NCI-H187 treated with DMSO at 0.1 percent for 48 hours (cell line): Measurements from ENCODE around the gene C5.

Source experiments
- DNase-seq: peaks from one replicate; lab custom pipeline; 2025; lab: John Stamatoyannopoulos, UW

Gene C5

GRCh38 chr9:120910643-120911042 is 139.4 kb downstream of the C5 start:
- no peak for DNase-seq

GRCh38 chr9:120909904-120910303 is 140.2 kb downstream of the C5 start:
- no peak for DNase-seq

DNA sequence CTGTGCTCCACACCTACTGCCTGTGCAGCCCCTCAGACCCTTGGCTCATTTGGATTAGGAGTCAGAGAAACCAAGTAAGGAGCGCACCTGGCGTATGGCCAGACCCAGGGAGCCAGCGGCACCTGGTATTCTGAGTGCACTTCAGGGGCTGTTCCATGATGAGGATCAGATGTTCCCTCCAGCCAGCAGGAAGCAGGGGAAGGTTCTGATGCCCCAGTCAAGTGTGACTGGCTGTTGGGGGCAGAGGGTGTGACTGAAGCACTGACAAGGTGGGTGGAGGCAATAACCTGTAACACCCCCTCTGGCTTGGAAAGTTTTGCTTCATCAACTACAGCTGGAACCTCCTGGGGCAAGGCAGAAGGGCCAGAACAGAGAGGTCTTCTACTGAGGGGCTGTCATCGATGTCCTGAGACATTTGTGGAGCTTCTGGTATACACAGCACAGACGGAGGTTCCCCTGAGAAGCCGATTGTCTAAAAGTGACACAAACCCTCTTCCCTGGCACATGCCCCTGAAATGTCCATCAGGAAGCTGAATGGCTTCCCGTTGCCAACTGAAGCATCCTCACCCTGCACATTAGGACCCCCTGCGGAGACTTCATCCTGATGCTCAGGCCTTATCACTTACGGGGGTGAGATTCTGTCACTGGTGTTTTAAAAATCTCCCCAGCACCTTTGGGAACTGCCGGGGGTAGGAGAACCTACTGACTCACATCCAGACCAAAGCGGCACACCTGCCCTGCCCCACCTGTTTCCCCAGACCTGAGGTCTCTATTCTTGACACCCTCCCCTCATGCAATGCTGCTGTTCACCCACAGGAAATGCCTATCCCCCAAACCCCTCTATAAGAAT is 144.5 kb downstream of the C5 start:
- DNase-seq, result no peak

DNA sequence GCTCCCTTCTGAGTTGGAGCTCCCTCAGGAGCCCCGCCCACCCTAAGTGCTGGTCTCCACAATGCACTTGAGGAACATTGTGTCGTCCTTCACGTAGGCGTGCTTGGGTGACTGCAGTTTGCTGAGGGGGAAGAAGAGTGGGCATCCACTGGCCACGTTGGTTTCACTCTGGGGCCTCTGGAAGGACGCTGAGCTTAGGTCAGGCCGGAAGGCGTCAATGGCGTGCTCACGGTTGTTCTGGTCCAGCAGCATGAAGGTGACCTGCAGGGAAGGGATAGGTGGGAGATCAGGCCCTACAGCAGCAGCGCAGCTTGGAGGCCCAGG is 145.1 kb downstream of the C5 start:
- no peak for DNase-seq

GRCh38 chr9:120904061-120904977 is 145.8 kb downstream of the C5 start:
- DNase-seq, result no peak

DNA sequence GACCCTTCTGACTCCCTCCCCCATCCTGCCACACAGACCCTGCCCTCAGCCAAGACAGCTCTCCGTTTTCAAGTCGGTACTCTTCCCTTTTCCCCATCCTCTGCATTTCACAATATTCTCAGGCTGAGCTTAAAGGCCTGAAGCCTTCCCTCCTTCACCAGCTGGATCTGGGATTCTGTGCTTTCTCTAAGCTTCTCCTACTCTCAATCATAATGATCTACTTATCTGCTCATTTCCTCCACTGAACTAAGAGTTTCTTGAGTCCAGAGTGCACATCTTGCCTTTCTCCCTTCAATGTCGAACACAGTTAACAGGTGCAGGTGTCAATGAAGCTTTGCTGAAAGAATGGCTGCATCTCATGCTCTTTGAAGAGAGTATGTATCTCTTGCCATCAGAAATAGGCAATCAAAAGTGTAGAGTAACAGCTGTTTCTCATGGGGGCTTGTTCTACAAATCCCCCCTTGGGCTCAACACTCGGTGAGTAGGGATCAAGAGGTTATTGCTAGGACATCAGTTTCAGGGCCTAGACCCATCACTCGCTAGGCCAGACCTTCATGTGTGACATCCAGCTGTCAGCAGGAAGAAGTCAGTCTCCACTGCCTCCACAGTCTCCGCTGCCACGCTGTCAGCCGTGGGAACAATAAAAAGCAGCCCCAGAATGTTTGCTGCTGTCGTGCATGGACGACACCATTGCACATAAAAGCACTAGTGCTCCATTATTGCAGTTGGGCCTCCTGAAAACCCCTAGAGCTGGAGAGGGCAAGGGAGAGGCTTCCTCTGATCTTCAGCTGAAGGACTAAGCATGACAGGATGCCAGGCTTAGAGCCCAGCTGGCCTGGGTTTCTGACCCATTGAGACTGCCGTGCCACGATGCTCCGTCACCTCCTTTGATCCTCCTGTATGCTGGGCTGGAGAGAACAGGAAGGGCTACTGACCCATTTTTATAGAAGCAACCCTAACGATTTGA is 147.2 kb downstream of the C5 start:
- DNase-seq, result no peak
